ENCODE measurements around the gene MGLL. TPM values are rescaled to one million over a fixed set of nuclear protein-coding genes. Genes with fewer than 3 reads are reported as not detected.
A peak's percentile ranks its signal among the peaks of the same experiment; 100 is the strongest.

Gene MGLL
- polyA plus RNA-seq, 1 donor from 2014 or later, result 8.6 TPM

DNA sequence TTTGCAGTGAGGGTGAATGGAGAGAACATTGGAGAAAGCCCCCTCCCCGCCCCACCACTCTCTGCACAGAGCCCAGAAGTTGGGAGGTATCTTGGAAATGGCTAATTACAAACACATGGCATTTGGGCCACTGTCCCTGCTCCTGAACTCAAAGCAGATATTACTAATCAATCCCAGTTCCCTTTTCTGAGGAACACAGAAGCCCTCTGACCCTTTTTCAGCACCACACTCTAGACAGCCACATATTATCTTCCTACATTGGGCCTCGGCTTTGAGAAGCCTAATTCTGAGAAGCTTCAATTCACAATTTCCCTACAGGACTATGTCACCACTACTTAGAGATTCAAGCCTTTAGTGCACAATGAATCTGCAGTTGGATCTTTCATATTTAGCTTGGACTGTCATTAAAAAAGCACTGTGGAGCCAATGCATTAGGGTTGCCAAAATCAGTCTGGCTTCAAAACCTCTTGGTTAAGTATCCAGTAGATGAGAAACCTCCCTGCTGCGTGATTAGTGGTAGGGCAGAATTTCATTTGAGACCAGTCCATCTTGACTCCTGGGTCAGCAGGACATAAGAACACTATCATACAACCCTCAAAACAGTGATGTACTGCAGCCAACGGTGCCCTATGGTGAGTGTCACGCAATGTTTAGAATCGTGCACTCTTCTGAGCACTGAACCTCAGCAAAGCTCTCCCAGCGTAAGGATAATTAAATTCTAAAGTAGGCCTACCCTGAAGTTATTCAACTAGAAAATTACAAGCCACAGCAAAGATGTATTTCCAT lies 26.1 kb downstream of the MGLL start:
- H3K27ac Mint-ChIP-seq, result peak overlapping the region in 1 of 3 donors; percentile 12
- H3K36me3 Mint-ChIP-seq, result peaks cover 3% of the 10 kb centered on the region
- no peak overlapping the region for H3K4me3 Mint-ChIP-seq
- H3K27me3 Mint-ChIP-seq, result no peaks in the 10 kb centered on the region
- H3K4me1 Mint-ChIP-seq, result peaks cover 4 to 8% (median 4%) of the 10 kb centered on the region in 3 donors
- no peaks in the 10 kb centered on the region for H3K9me3 Mint-ChIP-seq

DNA sequence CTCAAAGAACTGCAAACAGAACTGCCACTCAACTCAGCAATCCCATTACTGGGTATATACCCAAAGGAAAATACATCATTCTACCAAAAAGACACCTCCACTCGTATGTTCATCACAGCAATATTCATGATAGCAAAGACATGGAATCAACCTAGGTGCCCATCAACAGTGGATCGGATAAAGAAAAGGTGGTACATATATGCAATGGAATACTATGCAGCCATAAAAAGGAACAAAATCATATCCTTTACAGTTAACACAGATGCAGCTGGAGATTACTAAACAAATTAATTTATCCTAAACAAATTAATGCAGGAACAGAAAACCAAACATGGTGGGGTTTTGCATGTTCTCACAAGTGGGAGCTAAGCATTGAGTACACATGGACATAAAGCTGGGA lies 27.3 kb downstream of the MGLL start:
- Mint-ChIP-seq H3K9me3 (no peaks in the 10 kb centered on the region), H3K27ac (no peak overlapping the region), H3K27me3 (no peaks in the 10 kb centered on the region), H3K4me1 (peaks cover 0 to 4% (median 0%) of the 10 kb centered on the region in 3 donors), H3K36me3 (peaks cover 3% of the 10 kb centered on the region), H3K4me3 (no peak overlapping the region)

DNA sequence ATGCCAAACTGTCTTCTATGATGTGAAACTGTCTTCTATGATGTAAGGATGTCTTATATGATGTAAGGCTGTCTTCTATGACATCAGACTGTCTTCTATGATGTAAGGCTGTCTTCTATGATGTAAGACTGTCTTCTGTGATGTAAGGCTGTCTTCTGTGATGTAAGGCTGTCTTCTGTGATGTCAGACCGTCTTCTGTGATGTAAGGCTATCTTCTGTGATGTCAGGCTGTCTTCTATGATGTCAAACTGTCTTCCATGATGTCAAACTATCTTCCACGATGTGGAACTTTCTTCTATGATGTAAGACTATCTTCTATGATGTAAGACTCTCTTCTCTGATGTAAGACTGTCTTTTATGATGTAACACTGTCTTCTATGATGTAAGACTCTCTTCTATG lies 27.9 kb downstream of the MGLL start:
- H3K27me3 Mint-ChIP-seq, result no peaks in the 10 kb centered on the region
- H3K4me1 Mint-ChIP-seq, result peaks cover 0 to 4% (median 2%) of the 10 kb centered on the region in 3 donors
- no peak overlapping the region for H3K4me3 Mint-ChIP-seq
- peaks cover 3% of the 10 kb centered on the region for H3K36me3 Mint-ChIP-seq
- no peaks in the 10 kb centered on the region for H3K9me3 Mint-ChIP-seq
- peak overlapping the region in 1 of 3 donors; percentile 53 for H3K27ac Mint-ChIP-seq

DNA sequence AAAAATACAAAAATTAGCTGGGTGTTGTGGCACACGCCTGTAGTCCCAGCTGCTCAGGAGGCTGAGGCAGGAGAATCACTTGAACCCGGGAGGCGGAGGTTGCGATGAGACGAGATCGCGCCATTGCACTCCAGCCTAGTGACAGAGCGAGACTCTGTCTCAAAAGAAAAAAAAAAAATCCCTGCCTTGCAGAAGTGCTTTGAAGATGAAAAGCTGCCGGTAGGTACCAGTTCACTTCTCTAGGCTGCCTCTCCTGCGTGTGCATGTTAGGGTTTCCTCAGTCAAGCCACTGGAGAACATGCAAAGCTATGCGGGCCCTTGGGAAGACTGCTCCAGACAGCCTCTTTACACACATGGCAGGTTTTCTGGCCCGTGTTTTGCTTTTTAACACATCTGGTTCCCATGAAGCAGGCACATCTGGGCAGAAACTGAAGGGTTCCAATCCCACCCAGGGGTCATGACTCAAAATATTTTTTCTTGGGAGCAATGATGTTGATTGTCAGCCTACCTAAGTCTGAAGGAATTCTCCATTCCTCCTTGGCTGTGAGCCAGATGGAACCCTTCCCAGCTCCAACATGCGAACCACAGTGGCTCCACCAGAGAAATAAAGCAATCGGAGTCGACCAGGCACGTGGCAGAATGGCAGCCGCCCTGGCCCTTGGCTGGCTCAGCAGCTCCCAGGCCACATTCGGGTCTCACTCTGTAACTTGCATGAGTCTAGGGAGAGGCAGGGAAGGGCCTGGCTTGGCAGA lies 29.6 kb downstream of the MGLL start:
- Mint-ChIP-seq H3K4me1 (peaks cover 0 to 4% (median 2%) of the 10 kb centered on the region in 3 donors), H3K9me3 (no peaks in the 10 kb centered on the region), H3K27ac (no peak overlapping the region), H3K36me3 (peaks cover 3% of the 10 kb centered on the region), H3K27me3 (no peaks in the 10 kb centered on the region), H3K4me3 (no peak overlapping the region)

DNA sequence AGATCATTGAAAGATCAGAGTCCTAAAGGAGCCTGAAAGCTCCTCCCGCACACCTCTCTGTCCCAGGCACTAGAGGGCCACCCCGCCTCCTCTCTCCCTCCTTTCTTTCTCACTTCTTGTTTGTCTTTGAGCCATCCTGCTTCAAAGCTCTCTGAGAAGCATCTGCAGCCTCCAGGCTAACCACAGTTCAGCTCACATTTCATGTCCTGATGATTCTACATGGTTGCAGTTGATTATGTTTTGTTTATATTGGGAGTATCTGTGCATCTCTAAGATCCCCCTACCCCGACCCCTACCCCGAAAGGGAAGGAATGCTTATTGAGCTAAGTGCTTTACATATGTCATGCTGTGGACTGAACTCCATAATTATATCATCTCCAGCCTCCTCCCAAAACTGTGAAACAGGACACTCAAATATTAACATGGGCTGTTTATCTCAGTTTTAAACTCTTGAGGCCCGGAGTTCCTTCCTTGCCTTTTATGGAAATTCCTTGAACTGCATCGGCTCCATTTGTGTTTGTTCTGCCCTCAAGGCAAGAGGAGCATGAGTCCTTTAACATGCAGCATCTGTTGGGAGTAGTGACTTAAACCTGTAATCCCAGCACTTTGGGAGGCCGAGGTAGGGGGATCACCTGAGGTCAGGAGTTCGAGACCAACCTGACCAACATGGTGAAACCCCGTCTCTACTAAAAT lies 30.9 kb downstream of the MGLL start:
- no peak overlapping the region for H3K27ac Mint-ChIP-seq
- H3K4me3 Mint-ChIP-seq, result no peak overlapping the region
- no peaks in the 10 kb centered on the region for H3K9me3 Mint-ChIP-seq
- H3K27me3 Mint-ChIP-seq, result no peaks in the 10 kb centered on the region
- peaks cover 3% of the 10 kb centered on the region for H3K36me3 Mint-ChIP-seq
- peaks cover 0 to 4% (median 2%) of the 10 kb centered on the region in 3 donors for H3K4me1 Mint-ChIP-seq

DNA sequence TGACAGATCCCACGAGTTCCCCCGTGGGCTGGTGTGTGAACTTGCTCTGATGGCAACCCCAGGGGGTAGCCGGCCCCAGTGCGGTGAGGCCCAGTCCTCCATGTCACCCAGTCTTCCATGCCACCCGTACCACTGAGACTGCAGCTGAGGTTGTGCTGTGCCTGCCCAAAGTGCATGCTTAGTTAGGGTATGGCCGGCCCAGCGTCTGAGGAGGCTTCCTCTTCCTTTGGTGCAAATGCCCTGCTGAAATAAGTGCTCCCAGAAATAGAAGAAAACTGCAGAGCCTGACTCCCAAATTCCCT lies 31.5 kb downstream of the MGLL start:
- H3K4me3 Mint-ChIP-seq, result no peak overlapping the region

DNA sequence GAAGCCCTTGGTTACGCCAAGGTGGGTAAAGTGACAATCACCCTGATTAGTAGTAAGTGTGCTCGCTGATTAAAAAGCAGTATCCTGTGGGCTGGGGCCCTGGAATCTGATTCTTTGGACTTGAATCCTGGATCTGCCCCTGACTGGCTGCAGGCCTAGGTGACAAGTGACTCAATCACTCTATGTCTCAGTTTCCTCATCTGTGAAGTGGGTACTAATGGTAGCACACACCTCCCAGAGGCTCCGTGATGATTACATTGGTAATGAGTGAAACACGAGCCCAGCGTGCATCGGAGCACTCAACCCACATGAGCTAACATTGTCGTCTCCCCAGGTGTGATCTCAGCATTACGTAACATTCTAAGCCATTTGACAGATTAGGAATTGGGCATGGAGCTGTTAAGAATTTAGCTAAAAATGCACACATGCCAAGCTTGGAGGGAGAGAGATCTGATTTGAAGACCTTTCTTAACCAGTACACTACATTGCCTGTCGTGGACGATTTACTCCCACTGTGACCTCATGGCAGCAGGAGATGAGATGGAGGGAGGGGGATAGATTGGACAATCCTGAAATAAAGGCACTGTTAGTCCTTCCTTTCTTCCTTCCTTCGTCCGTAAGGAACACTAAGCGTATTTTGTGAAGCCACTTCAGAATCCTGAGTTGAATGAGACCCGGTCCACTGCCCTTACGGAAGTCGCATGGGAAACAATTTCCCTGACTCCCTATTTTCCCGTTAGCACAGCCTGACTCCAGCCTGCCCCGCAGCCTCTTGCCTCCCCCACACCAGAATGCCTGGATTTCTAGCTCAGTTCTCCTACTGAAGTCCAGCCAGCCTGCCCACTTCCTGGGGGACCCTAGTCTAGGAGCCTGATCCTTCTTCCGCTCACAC lies 32.1 kb downstream of the MGLL start:
- no peak overlapping the region for H3K4me3 Mint-ChIP-seq
- peaks cover 0 to 4% (median 2%) of the 10 kb centered on the region in 3 donors for H3K4me1 Mint-ChIP-seq
- H3K27me3 Mint-ChIP-seq, result no peaks in the 10 kb centered on the region
- H3K27ac Mint-ChIP-seq, result no peak overlapping the region
- no peaks in the 10 kb centered on the region for H3K9me3 Mint-ChIP-seq
- peaks cover 3% of the 10 kb centered on the region for H3K36me3 Mint-ChIP-seq

More for the DNA sequence above, 31.5 kb downstream of the MGLL start:
- Mint-ChIP-seq H3K36me3 (peaks cover 3% of the 10 kb centered on the region), H3K9me3 (no peaks in the 10 kb centered on the region), H3K27me3 (no peaks in the 10 kb centered on the region), H3K27ac (no peak overlapping the region), H3K4me1 (peaks cover 0 to 4% (median 2%) of the 10 kb centered on the region in 3 donors)

DNA sequence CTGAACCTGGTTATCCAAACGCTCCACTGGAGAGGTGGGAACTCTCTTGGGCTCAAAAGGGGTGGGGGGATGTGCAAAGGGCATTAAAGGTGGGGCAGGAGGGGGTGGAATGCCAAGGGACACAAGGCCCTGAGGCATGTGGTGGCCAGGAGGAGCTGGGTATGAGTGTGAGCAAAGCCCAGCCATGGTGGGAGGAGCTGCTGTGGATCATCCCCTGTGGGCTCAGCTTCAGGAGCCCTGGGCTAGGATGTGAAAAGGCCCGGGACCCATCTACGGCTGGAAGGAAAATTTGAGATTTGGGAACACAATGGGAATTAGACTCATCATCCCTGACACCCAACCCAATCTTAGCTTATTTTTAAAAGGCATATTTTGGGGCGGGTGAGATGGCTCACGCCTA lies 33.3 kb downstream of the MGLL start:
- Mint-ChIP-seq H3K36me3 (no peaks in the 10 kb centered on the region), H3K27ac (no peak overlapping the region), H3K9me3 (no peaks in the 10 kb centered on the region), H3K4me1 (peaks cover 0 to 4% (median 2%) of the 10 kb centered on the region in 3 donors), H3K27me3 (no peaks in the 10 kb centered on the region), H3K4me3 (no peak overlapping the region)

DNA sequence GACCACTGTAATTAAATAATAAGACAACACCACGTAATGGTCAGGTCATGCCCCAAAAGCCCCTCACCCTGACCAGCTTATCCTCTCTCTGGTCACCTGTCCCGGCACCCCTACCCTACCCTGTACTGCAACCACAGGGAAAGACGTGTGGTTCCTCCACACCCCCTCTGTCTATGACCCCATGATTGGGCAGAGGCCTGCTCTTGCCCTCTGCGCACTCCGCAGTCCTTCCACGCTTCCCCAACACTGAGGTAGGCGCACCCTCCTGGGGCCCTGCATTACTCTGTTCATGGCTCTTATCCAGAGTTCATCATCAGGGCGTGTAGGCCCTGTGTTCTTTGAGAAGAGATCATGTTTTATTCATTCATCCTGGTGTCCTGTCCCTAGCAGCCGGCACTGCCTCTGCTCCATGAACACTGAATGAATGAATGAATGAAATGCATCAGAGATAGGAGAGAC lies 33.8 kb downstream of the MGLL start:
- H3K4me3 Mint-ChIP-seq, result no peak overlapping the region
- H3K27me3 Mint-ChIP-seq, result no peaks in the 10 kb centered on the region
- peaks cover 3% of the 10 kb centered on the region for H3K36me3 Mint-ChIP-seq
- H3K27ac Mint-ChIP-seq, result no peak overlapping the region
- no peaks in the 10 kb centered on the region for H3K9me3 Mint-ChIP-seq
- H3K4me1 Mint-ChIP-seq, result peaks cover 0 to 4% (median 2%) of the 10 kb centered on the region in 3 donors

DNA sequence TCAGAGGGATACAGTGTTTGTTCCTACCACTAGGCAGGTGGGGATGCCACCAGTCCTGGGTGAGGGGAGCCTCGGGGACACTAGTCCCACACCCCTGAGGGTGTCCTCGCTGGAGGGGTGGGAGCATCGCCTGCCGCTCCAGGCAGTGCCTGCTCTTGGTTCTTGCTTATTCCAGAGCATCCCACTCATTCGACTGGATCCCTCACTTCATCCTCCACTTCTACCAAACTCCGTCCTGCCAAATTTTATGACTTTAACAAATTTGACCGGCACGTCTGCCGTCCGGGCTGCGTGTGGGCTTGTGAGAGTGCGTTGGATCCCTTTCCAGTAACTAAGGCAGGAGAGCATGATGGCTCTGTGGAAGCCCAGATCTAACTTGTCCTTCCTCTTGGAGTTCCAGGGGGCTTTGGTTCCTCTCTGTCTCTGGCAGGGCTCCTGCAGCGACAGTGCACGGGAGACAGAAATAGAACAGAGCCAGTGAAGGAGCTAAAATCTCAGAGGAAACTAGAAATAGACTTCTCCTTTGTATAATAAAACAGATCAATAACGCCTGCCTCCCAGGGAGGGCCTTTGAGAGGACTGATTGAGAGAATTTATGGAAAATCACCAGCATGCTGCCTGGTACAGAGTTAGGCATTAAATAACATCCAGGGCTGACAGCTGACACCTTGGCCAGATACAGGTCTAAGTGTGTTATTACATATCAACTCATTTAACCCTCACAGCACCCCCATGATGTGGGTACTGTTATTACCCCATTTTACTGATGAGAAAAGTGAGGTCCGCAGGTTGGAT lies 34.5 kb downstream of the MGLL start:
- no peak overlapping the region for H3K4me3 Mint-ChIP-seq
- no peak overlapping the region for H3K27ac Mint-ChIP-seq
- peaks cover 3% of the 10 kb centered on the region for H3K36me3 Mint-ChIP-seq
- no peaks in the 10 kb centered on the region for H3K27me3 Mint-ChIP-seq
- no peaks in the 10 kb centered on the region for H3K9me3 Mint-ChIP-seq
- peaks cover 0 to 4% (median 2%) of the 10 kb centered on the region in 3 donors for H3K4me1 Mint-ChIP-seq

DNA sequence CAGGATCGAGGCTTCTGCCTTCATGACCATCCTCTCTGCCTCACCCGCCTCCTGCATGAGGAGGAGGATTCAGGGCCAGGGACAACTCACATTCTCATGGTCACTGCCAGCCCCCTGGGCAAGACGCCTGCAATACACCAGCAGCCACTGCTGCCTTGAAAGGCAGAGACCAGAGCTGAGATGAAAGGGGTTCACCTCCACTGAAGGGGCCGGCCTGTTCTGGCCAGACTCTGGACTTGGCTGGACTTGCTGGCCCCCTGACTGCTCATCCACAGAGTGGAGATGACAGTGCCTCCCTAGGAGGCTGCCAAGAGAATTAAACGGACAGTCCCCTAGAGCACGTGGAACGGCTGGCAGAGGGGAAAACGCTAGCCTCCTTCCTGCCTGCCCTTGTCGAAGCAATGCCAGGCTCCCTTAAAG lies 35.2 kb downstream of the MGLL start:
- H3K36me3 Mint-ChIP-seq, result peaks cover 3% of the 10 kb centered on the region
- no peaks in the 10 kb centered on the region for H3K9me3 Mint-ChIP-seq

DNA sequence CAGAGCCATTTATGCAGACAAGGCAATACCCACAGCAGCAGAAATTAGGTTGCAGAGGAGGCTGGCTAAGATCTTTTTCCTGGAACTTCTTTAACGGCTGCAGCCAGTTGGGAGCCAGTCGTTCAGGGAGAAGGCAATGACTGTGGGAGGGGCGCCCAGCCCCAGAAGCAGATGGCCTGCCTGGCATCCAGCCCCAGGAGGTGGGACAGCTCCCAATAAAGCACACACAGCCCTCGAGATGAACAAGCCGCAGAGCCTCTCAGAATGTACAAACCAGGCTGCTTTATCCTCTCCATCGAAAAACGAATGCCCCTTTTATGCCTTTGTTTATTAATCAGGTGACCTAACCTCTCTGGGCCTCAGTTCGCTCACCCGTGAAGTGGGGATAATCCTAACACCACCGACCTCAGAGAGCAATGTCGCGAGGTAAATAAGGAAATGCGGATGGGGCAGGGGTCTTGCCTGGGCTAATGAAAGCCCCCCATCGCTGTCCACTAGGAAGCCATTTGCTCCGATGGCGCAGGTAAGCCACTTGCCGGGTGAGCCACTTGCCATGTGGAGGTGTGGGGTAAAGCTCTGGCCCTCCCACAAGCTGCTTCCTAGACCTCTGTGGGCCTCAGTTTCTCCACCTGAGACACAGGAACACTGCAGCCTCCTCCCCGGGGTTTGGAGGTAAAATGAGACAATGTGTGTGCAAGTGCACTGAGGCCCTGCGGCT lies 35.8 kb downstream of the MGLL start:
- Mint-ChIP-seq H3K4me3 (no peak overlapping the region), H3K27me3 (no peaks in the 10 kb centered on the region), H3K27ac (peak overlapping the region in 1 of 3 donors; percentile 19), H3K4me1 (peaks cover 0 to 4% (median 2%) of the 10 kb centered on the region in 3 donors), H3K36me3 (peaks cover 3% of the 10 kb centered on the region), H3K9me3 (no peaks in the 10 kb centered on the region)

More for the DNA sequence above, 35.2 kb downstream of the MGLL start:
- Mint-ChIP-seq H3K27me3 (no peaks in the 10 kb centered on the region), H3K4me3 (no peak overlapping the region), H3K27ac (no peak overlapping the region), H3K4me1 (peaks cover 0 to 4% (median 2%) of the 10 kb centered on the region in 3 donors)

DNA sequence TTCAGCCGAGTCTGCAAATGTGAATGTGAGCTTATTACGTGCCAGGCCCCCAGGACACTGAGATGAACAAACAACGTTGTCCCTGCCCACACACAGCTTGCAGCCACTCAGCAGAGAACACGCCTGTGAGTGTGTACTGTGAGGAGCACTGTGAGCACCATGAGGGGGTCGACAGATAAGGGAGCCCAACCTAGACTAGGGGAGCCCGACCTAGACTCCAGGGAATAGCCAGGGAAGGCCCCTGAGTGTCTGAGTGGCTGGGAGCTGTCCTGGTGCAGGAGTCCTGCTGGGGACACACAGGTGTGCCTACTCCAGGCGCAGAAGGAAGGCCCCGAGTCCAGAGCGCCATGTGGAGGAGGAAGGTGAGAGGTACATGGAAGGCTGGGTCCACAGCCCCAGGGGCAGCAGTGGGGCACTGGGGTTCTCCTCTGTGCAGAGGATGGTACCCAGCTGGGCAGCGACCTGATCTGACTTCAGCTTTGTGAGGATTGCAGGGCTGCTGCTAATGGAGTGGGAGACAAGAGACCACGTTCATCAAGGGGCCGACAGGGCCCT lies 36.5 kb downstream of the MGLL start:
- Mint-ChIP-seq H3K9me3 (no peaks in the 10 kb centered on the region), H3K36me3 (peaks cover 3% of the 10 kb centered on the region), H3K27ac (no peak overlapping the region)

More for the DNA sequence above, 36.5 kb downstream of the MGLL start:
- Mint-ChIP-seq H3K4me3 (no peak overlapping the region), H3K4me1 (peaks cover 0 to 2% (median 0%) of the 10 kb centered on the region in 3 donors), H3K27me3 (no peaks in the 10 kb centered on the region)
